ENCODE data around the gene SRSF10. TPM values are rescaled to one million over a fixed set of nuclear protein-coding genes. Genes with fewer than 3 reads are reported as not detected.
"Not testable (repeated sequence)": the region's sequence is repeated elsewhere in the genome, so short reads cannot be mapped to it uniquely, and the experiment has no call there.

SRSF10 gene
- total RNA-seq, 1 donor from 2014 or later, result 126 TPM

GRCh38 chr1:23997812-23998211 lies 17.7 kb upstream of the SRSF10 start:
- DNase-seq (ENCODE audit: low spot score), result no peak

- no peak for DNase-seq (ENCODE audit: low spot score)
These were observed 16.6 kb upstream of the SRSF10 start for GRCh38 chr1:23996700-23997229.

GRCh38 chr1:23995431-23995837 lies 15.3 kb upstream of the SRSF10 start:
- DNase-seq (ENCODE audit: low spot score), result no peak

GRCh38 chr1:23992011-23992410 lies 11.9 kb upstream of the SRSF10 start:
- not testable (repeated sequence) for DNase-seq (ENCODE audit: low spot score)

GRCh38 chr1:23989263-23989662 lies 9.1 kb upstream of the SRSF10 start:
- DNase-seq (ENCODE audit: low spot score), result no peak

GRCh38 chr1:23987038-23987437 lies 6.9 kb upstream of the SRSF10 start:
- not testable (repeated sequence) for DNase-seq (ENCODE audit: low spot score)

GRCh38 chr1:23984417-23985186 lies 4.5 kb upstream of the SRSF10 start:
- no peak for DNase-seq (ENCODE audit: low spot score)

- DNase-seq (ENCODE audit: low spot score), result peak; percentile 55
These were observed 572 bp upstream of the SRSF10 start for GRCh38 chr1:23980728-23981070.

GRCh38 chr1:23979387-23979880 lies 693 bp downstream of the SRSF10 start:
- no peak for DNase-seq (ENCODE audit: low spot score)

- no peak for DNase-seq (ENCODE audit: low spot score)
These were observed 1.3 kb downstream of the SRSF10 start for GRCh38 chr1:23978805-23979204.

GRCh38 chr1:23977854-23978191 lies 2.3 kb downstream of the SRSF10 start:
- DNase-seq (ENCODE audit: low spot score), result no peak

GRCh38 chr1:23977187-23977853 lies 2.8 kb downstream of the SRSF10 start:
- DNase-seq (ENCODE audit: low spot score), result no peak

GRCh38 chr1:23967871-23968270 lies 12.3 kb downstream of the SRSF10 start:
- DNase-seq (ENCODE audit: low spot score), result no peak

- DNase-seq (ENCODE audit: low spot score), result no peak
These were observed 13.1 kb downstream of the SRSF10 start for GRCh38 chr1:23966973-23967493.

GRCh38 chr1:23964790-23965740 lies 15.1 kb downstream of the SRSF10 start:
- DNase-seq (ENCODE audit: low spot score), result no peak

- no peak for DNase-seq (ENCODE audit: low spot score)
These were observed 15.9 kb downstream of the SRSF10 start for GRCh38 chr1:23964235-23964668.

GRCh38 chr1:23963617-23964234 lies 16.4 kb downstream of the SRSF10 start:
- no peak for DNase-seq (ENCODE audit: low spot score)

- no peak for DNase-seq (ENCODE audit: low spot score)
These were observed 19.7 kb downstream of the SRSF10 start for GRCh38 chr1:23960291-23961020.

- DNase-seq (ENCODE audit: low spot score), result peak; percentile 98
These were observed 20.5 kb downstream of the SRSF10 start, which contains the start of gene PNRC2 for GRCh38 chr1:23959461-23960290. Gene PNRC2, plus strand, starts transcription at chr1:23959828. Its CDS starts 1,630 bp downstream, at chr1:23961458.
